ENCODE results near the gene UBAC2.

Gene UBAC2

GRCh38 chr13:99289271-99289670 lies 88.6 kb downstream of the UBAC2 start:
- TF ChIP-seq TCF4 (CRISPR knock-in tag; IDR thresholded peaks at IDR 0.05; ENCODE audit: borderline replicate concordance) (no peak), ESRRG (CRISPR knock-in tag; IDR thresholded peaks at IDR 0.05) (no peak), PATZ1 (CRISPR knock-in tag; IDR thresholded peaks at IDR 0.05; ENCODE audit: borderline replicate concordance) (no peak), ZFP3 (CRISPR knock-in tag; IDR thresholded peaks at IDR 0.05) (no peak), OSR1 (CRISPR knock-in tag; IDR thresholded peaks at IDR 0.05) (no peak), CREB5 (CRISPR knock-in tag; IDR thresholded peaks at IDR 0.05; ENCODE audit: low read depth) (no peak), BACH2 (CRISPR knock-in tag; IDR thresholded peaks at IDR 0.05; ENCODE audit: borderline replicate concordance) (no peak), TSHZ2 (CRISPR knock-in tag; IDR thresholded peaks at IDR 0.05) (no peak), ZNF8 (CRISPR knock-in tag; IDR thresholded peaks at IDR 0.05) (no peak), SNAI2 (CRISPR knock-in tag; IDR thresholded peaks at IDR 0.05) (no peak), RARB (CRISPR knock-in tag; IDR thresholded peaks at IDR 0.05) (no peak), ISL1 (CRISPR knock-in tag; IDR thresholded peaks at IDR 0.05) (no peak)
- ATAC-seq = no peak

- no peak for ATAC-seq
These were observed 89.2 kb downstream of the UBAC2 start for GRCh38 chr13:99289674-99290337.

More at GRCh38 chr13:99289674-99290337, 89.2 kb downstream of the UBAC2 start:
- TF ChIP-seq TOX (CRISPR knock-in tag; IDR thresholded peaks at IDR 0.05; ENCODE audit: borderline replicate concordance) (no peak), ZNF70 (CRISPR knock-in tag; IDR thresholded peaks at IDR 0.05) (no peak), ARNTL (CRISPR knock-in tag; IDR thresholded peaks at IDR 0.05; ENCODE audit: borderline replicate concordance, low read depth) (no peak), BACH2 (CRISPR knock-in tag; IDR thresholded peaks at IDR 0.05; ENCODE audit: borderline replicate concordance) (no peak), POU6F1 (CRISPR knock-in tag; IDR thresholded peaks at IDR 0.05; ENCODE audit: borderline replicate concordance, low read depth) (no peak), ZNF565 (CRISPR knock-in tag; conservative IDR thresholded peaks at IDR 0.05; ENCODE audit: low read depth) (no peak), SNAI2 (CRISPR knock-in tag; IDR thresholded peaks at IDR 0.05) (no peak), PPARA (CRISPR knock-in tag; IDR thresholded peaks at IDR 0.05; ENCODE audit: borderline replicate concordance) (no peak), ZFP30 (CRISPR knock-in tag; IDR thresholded peaks at IDR 0.05) (no peak), ESRRG (CRISPR knock-in tag; IDR thresholded peaks at IDR 0.05) (no peak), ZC3H10 (CRISPR knock-in tag; IDR thresholded peaks at IDR 0.05) (no peak), ZNF8 (CRISPR knock-in tag; IDR thresholded peaks at IDR 0.05) (no peak), OSR1 (CRISPR knock-in tag; IDR thresholded peaks at IDR 0.05) (no peak), CREB5 (CRISPR knock-in tag; IDR thresholded peaks at IDR 0.05; ENCODE audit: low read depth) (no peak), PATZ1 (CRISPR knock-in tag; IDR thresholded peaks at IDR 0.05; ENCODE audit: borderline replicate concordance) (no peak), RARB (CRISPR knock-in tag; IDR thresholded peaks at IDR 0.05) (no peak)
